NB4 (cell line): ENCODE results near the gene NCOA3.

Source experiments
- DNase-seq: peaks from one replicate; pipeline ENCODE4 v3.0.0; 2010; ENCODE audit warnings: low read depth
- H3K4me3 ChIP-seq: one replicate; pipeline ENCODE4 v1.5.1; 2011; ENCODE audit warnings: mild to moderate bottlenecking, low read depth, low read length, moderate library complexity
- CTCF ChIP-seq: IDR thresholded peaks from one replicate; pipeline ENCODE4 v1.5.1; 2012; ENCODE audit warnings: low read depth, low read length
- MYC ChIP-seq: IDR thresholded peaks from 2 replicates; pipeline ENCODE4 v1.6.1; 2011; ENCODE audit warnings: low read depth, low read length
- POLR2A ChIP-seq: IDR thresholded peaks from 2 replicates; pipeline ENCODE4 v1.6.1; 2011; ENCODE audit warnings: mild to moderate bottlenecking; ENCODE audit not compliant: insufficient read length; ENCODE audit errors: extremely low read depth
- TF ChIP-seq, protein P1 (sequence below): IDR thresholded peaks from 2 replicates; pipeline ENCODE4 v1.6.1; 2011; ENCODE audit warnings: low read depth, low read length

Gene NCOA3

GRCh38 chr20:47501482-47502270 is at the start of gene NCOA3:
Gene NCOA3 (plus strand): TSS chr20:47501887. CDS start chr20:47622248, 120,361 bp downstream.
- DNase-seq = peak; percentile 98
- peak; percentile 93 for TF ChIP-seq POLR2A
- TF ChIP-seq, protein P1, sequence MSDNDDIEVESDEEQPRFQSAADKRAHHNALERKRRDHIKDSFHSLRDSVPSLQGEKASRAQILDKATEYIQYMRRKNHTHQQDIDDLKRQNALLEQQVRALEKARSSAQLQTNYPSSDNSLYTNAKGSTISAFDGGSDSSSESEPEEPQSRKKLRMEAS = peak; percentile 79
- peak; percentile 86 for TF ChIP-seq MYC
- TF ChIP-seq CTCF = peak; percentile 3
- H3K4me3 ChIP-seq = peak within 1 kb of the TSS; percentile 95

GRCh38 chr20:47452736-47453161 is 48.9 kb upstream of the NCOA3 start:
- no peak overlapping the region for H3K4me3 ChIP-seq
- DNase-seq = no peak

DNA sequence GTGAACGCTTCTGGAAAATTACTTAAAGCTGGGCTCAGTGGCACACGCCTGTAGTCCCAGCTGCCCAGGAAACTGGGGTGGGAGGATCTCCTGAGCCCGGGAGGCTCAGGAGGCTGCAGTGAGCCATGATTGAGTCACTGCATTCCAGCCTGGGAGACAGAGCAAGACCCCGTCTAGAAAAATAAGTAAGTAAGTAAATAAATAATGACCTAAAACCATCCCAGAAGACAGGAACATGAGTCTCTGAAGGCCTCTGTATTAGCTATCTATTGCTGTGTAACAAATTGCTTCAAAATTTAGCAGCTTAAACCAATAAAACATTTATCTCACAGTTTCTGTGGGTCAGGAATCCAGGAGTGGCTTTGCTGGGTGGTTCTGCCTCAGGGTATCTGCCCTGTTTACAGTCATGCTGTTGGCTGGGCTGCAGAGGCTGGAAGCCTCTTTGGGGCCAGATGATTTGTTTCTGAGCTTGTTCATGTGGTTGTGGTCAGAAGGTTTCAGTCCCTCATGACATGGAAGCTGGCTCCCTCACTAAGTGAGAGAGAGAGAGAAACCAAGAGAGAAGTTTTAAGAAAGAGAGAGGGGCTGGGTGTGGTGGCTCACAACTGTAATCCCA is 48.4 kb upstream of the NCOA3 start:
- DNase-seq = peak; percentile 52
- no peak overlapping the region for H3K4me3 ChIP-seq
- TF ChIP-seq POLR2A (no peak), MYC (no peak), CTCF (no peak)
- TF ChIP-seq, protein P1 = no peak

More at GRCh38 chr20:47452736-47453161, 48.9 kb upstream of the NCOA3 start:
- TF ChIP-seq CTCF = no peak
- TF ChIP-seq MYC = no peak
- no peak for TF ChIP-seq POLR2A
- TF ChIP-seq, protein P1 = no peak

DNA sequence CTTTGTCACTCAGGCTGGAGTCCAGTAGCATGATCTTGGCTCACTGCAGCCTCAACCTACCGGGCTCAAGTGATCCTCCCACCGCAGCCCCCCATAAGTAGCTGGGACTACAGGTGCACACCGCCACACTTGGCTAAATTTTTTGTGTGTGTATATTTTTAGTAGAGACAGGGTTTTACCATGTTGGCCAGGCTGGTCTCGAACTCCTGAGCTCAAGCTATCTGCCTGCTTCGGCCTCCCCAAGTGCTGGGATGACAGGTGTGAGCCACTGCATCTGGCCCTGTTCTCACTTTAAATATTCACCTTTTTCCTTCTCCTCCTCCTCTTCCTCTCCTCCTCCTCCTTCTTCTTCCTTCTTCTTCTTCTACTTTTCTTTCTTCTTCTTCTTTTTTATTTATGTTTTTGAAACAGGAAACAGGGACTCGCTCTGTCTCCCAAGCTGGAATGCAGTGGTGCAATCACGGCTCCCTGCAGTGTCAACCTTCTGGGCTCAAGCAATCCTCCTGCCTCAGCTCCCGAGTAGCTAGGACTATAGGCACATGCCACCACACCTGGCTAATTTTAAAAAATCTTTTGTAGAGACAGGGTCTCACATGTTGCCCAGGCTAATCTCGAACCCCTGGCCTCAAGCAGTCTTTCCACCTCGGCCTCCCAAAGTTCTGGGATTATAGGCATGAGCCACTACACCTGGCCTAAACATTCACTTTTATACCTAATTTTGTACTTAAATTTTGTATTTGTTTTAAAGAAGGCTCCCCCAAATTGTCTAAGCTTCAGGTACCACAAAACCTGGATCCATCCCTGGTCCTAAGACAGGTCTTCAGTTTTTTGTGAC is 47.2 kb upstream of the NCOA3 start:
- DNase-seq = no peak
- TF ChIP-seq CTCF (no peak), POLR2A (no peak), MYC (no peak)
- TF ChIP-seq, protein P1 = no peak
- H3K4me3 ChIP-seq = no peak overlapping the region
